Ishikawa (cell line): Measurements from ENCODE around the gene IPCEF1.

Experiments
- CEBPB ChIP-seq: IDR thresholded peaks from 2 replicates; pipeline ENCODE4 v1.6.1; 2012
- EGR1 ChIP-seq: IDR thresholded peaks from 2 replicates; pipeline ENCODE4 v1.6.1; 2012
- MAX ChIP-seq: IDR thresholded peaks from 2 replicates; pipeline ENCODE4 v1.6.1; 2012
- TAF1 ChIP-seq: IDR thresholded peaks from 2 replicates; pipeline ENCODE4 v1.6.1; 2012; ENCODE audit warnings: low read depth, mild to moderate bottlenecking
- YY1 ChIP-seq: IDR thresholded peaks from 2 replicates; pipeline ENCODE4 v1.6.1; 2012; ENCODE audit warnings: low read depth
- ZBTB7A ChIP-seq: IDR thresholded peaks from 2 replicates; pipeline ENCODE4 v1.6.1; 2012; ENCODE audit warnings: low read depth

DNA sequence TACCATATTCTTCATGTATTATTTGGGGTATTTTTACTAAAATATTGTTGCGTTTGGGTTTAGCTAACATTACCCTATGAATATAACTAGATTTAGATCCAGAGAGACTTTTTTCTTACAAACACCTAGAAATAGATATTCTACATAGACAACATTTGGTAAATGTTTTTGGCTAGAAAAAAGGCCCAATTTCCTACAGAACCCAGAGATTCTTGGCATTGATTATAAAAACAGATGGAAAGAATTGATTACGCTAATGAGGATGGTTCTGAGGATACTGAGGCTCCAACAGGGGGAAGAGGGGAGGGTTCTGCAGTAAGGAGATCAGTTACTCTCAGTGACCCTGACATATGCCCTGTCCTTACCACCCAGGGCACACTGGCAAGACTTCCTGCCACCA, 123.2 kb downstream of the IPCEF1 start:
- TF ChIP-seq YY1 (no peak), TAF1 (no peak), EGR1 (no peak), CEBPB (no peak), MAX (no peak), ZBTB7A (no peak)
